SK-N-SH treated with all-trans-retinoic acid at 6 μM for 48 hours (cell line): Measurements from ENCODE around the gene HIKESHI.

ENCODE experiments used
- ATAC-seq: fragments of 200-7000 bp; cut with Tn5 transposase; 3 replicates; pipeline ENCODE4 v1.9.1; 2020; ENCODE audit warnings: mild to moderate bottlenecking, moderate library complexity
- BACH2 ChIP-seq: fragments of 250-450 bp; sonication (Bioruptor Pico); IDR thresholded peaks from 2 replicates; pipeline ENCODE4 v1.9.0; 2021; ENCODE audit warnings: mild to moderate bottlenecking, borderline replicate concordance
- CREB5 ChIP-seq: fragments of 250-450 bp; sonication (Bioruptor Pico); IDR thresholded peaks from 2 replicates; pipeline ENCODE4 v1.5.1; 2020; ENCODE audit warnings: low read depth, mild to moderate bottlenecking, moderate library complexity
- CSDC2 ChIP-seq: fragments of 250-450 bp; sonication (Bioruptor Pico); IDR thresholded peaks from 2 replicates; pipeline ENCODE4 v1.5.0; 2020; ENCODE audit warnings: mild to moderate bottlenecking, moderate library complexity
- ESRRG ChIP-seq: fragments of 250-450 bp; sonication (Bioruptor Pico); IDR thresholded peaks from 2 replicates; pipeline ENCODE4 v1.6.1; 2021; ENCODE audit warnings: mild to moderate bottlenecking
- GLIS3 ChIP-seq: fragments of 250-450 bp; sonication (Bioruptor Pico); IDR thresholded peaks from 2 replicates; pipeline ENCODE4 v1.5.0; 2020; ENCODE audit warnings: mild to moderate bottlenecking, moderate library complexity
- ISL1 ChIP-seq: fragments of 250-450 bp; sonication (Bioruptor Pico); IDR thresholded peaks from 2 replicates; pipeline ENCODE4 v2.1.2; 2022; ENCODE audit warnings: mild to moderate bottlenecking, moderate library complexity
- OSR1 ChIP-seq: fragments of 250-450 bp; sonication (Bioruptor Pico); IDR thresholded peaks from 2 replicates; pipeline ENCODE4 v1.8.0; 2022; ENCODE audit warnings: moderate library complexity, mild to moderate bottlenecking, inconsistent platforms
- POU6F1 ChIP-seq: fragments of 250-450 bp; sonication (Bioruptor Pico); IDR thresholded peaks from 2 replicates; pipeline ENCODE4 v1.8.0; 2021; ENCODE audit warnings: low read depth, mild to moderate bottlenecking, moderate library complexity, borderline replicate concordance
- PPARA ChIP-seq: fragments of 250-450 bp; sonication (Bioruptor Pico); IDR thresholded peaks from 2 replicates; pipeline ENCODE4 v1.5.0; 2020; ENCODE audit warnings: mild to moderate bottlenecking, borderline replicate concordance
- RARB ChIP-seq: fragments of 250-450 bp; sonication (Bioruptor Pico); IDR thresholded peaks from 2 replicates; pipeline ENCODE4 v1.8.0; 2021; ENCODE audit warnings: mild to moderate bottlenecking, moderate library complexity
- SNAI2 ChIP-seq: fragments of 250-450 bp; sonication (Bioruptor Pico); IDR thresholded peaks from 2 replicates; pipeline ENCODE4 v1.5.0; 2020; ENCODE audit warnings: mild to moderate bottlenecking, moderate library complexity
- TCF4 ChIP-seq: fragments of 250-450 bp; sonication (Bioruptor Pico); IDR thresholded peaks from 2 replicates; pipeline ENCODE4 v1.8.0; 2021; ENCODE audit warnings: mild to moderate bottlenecking, moderate library complexity, borderline replicate concordance
- ZFP3 ChIP-seq: fragments of 250-450 bp; sonication (Bioruptor Pico); IDR thresholded peaks from 2 replicates; pipeline ENCODE4 v1.5.0; 2020; ENCODE audit warnings: mild to moderate bottlenecking, moderate library complexity
- ZFP30 ChIP-seq: fragments of 450-650 bp; formaldehyde crosslinking; IDR thresholded peaks from 2 replicates; pipeline ENCODE4 v1.5.0; 2022; ENCODE audit warnings: mild to moderate bottlenecking, moderate library complexity
- ZNF565 ChIP-seq: fragments of 450-650 bp; formaldehyde crosslinking; conservative IDR thresholded peaks from 2 replicates; pipeline ENCODE4 v1.5.0; 2020; ENCODE audit warnings: low read depth, mild to moderate bottlenecking, moderate library complexity
- ZNF8 ChIP-seq: fragments of 450-650 bp; formaldehyde crosslinking; IDR thresholded peaks from 2 replicates; pipeline ENCODE4 v1.5.0; 2020; ENCODE audit warnings: mild to moderate bottlenecking, moderate library complexity
- TF ChIP-seq, protein P1 (sequence below): fragments of 250-450 bp; sonication (Bioruptor Pico); IDR thresholded peaks from 2 replicates; pipeline ENCODE4 v1.5.1; 2021; ENCODE audit warnings: mild to moderate bottlenecking, moderate library complexity
- TF ChIP-seq, protein P2 (sequence below): fragments of 250-450 bp; sonication (Bioruptor Pico); IDR thresholded peaks from 2 replicates; pipeline ENCODE4 v1.5.0; 2020; ENCODE audit warnings: mild to moderate bottlenecking, moderate library complexity

The HIKESHI gene

DNA sequence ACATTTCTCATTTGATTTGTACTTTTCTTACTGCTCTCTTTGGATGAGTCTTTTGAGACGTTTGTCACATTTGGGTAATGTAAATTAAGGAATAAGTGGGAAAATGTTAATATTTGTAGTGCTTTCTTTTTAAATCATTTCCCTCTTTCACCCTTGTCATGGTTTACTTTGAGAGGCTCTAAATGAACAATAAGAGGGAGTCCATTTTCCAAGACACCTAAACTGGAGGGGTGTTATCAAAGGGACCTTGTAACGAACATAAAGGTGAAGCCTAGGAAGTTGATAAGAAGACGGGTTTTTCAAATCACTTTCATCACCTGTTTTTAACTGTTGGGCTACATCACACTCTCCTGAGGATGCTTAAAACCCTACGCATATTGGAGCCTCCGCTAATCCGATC, 45.4 kb upstream of the HIKESHI start:
- ATAC-seq = no peak
- TF ChIP-seq GLIS3 (CRISPR knock-in tag) (no peak), ZFP3 (CRISPR knock-in tag) (no peak), SNAI2 (CRISPR knock-in tag) (no peak), CREB5 (CRISPR knock-in tag) (no peak), ZNF565 (CRISPR knock-in tag) (no peak), ZNF8 (CRISPR knock-in tag) (no peak)
- TF ChIP-seq, protein P1, sequence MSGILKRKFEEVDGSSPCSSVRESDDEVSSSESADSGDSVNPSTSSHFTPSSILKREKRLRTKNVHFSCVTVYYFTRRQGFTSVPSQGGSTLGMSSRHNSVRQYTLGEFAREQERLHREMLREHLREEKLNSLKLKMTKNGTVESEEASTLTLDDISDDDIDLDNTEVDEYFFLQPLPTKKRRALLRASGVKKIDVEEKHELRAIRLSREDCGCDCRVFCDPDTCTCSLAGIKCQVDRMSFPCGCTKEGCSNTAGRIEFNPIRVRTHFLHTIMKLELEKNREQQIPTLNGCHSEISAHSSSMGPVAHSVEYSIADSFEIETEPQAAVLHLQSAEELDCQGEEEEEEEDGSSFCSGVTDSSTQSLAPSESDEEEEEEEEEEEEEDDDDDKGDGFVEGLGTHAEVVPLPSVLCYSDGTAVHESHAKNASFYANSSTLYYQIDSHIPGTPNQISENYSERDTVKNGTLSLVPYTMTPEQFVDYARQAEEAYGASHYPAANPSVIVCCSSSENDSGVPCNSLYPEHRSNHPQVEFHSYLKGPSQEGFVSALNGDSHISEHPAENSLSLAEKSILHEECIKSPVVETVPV (CRISPR knock-in tag) = no peak
- TF ChIP-seq, protein P2, sequence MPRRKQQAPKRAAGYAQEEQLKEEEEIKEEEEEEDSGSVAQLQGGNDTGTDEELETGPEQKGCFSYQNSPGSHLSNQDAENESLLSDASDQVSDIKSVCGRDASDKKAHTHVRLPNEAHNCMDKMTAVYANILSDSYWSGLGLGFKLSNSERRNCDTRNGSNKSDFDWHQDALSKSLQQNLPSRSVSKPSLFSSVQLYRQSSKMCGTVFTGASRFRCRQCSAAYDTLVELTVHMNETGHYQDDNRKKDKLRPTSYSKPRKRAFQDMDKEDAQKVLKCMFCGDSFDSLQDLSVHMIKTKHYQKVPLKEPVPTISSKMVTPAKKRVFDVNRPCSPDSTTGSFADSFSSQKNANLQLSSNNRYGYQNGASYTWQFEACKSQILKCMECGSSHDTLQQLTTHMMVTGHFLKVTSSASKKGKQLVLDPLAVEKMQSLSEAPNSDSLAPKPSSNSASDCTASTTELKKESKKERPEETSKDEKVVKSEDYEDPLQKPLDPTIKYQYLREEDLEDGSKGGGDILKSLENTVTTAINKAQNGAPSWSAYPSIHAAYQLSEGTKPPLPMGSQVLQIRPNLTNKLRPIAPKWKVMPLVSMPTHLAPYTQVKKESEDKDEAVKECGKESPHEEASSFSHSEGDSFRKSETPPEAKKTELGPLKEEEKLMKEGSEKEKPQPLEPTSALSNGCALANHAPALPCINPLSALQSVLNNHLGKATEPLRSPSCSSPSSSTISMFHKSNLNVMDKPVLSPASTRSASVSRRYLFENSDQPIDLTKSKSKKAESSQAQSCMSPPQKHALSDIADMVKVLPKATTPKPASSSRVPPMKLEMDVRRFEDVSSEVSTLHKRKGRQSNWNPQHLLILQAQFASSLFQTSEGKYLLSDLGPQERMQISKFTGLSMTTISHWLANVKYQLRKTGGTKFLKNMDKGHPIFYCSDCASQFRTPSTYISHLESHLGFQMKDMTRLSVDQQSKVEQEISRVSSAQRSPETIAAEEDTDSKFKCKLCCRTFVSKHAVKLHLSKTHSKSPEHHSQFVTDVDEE (CRISPR knock-in tag) = no peak

DNA sequence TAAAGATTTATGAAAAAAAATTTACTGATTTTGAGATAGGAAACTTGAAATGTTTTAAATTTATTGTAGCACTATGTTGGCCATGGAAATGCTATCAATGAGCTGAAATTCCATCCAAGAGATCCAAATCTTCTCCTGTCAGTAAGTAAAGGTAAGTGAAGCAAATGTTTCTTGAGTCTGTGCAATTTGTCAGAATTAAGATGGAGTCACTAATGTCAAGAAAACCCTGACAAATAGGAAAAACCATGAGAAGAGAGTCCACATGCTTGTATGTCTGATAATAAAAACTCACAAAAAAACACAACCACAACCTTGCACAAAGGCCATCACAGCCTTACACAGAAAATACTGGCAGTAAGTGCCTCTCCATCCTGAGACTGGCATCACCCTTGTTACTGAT, 44.6 kb upstream of the HIKESHI start:
- ATAC-seq = no peak
- TF ChIP-seq CSDC2 (peak; percentile 95), PPARA (no peak), OSR1 (no peak), SNAI2 (CRISPR knock-in tag) (peak; percentile 91; the same call in 1 of the 2 replicates)

GRCh38 chr11:86259730-86260129, 42.3 kb upstream of the HIKESHI start:
- no peak for ATAC-seq
- TF ChIP-seq BACH2 (CRISPR knock-in tag) (no peak), ZFP3 (CRISPR knock-in tag) (no peak), POU6F1 (CRISPR knock-in tag) (no peak), ZFP30 (CRISPR knock-in tag) (no peak), ESRRG (no peak), GLIS3 (CRISPR knock-in tag) (no peak), ZNF565 (CRISPR knock-in tag) (no peak), CSDC2 (no peak), SNAI2 (CRISPR knock-in tag) (no peak), RARB (CRISPR knock-in tag) (no peak)
- TF ChIP-seq, protein P1 (CRISPR knock-in tag) = no peak
- TF ChIP-seq, protein P2 (CRISPR knock-in tag) = no peak

DNA sequence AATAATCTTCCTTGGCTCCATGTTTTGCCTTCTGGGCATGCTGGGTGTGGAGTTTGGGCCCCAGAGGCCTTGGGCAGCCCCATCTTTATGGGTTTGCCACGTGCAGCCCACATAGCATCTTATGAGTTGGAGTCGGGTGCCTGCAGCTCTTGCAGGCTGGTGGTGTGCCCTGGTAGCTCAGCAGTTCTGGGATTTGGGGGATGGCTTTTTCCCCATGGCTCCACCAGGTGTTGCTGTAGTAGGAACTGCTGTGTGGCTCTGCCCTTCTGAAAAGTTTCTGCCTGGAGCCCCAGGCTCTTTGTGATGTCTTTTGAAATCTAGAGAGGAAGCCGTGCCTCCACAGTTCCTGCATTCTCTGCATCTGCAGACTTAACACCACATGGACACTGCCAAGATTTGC, 40.7 kb upstream of the HIKESHI start:
- ATAC-seq = no peak
- no peak for TF ChIP-seq ZNF8 (CRISPR knock-in tag)
- no peak for TF ChIP-seq TCF4 (CRISPR knock-in tag)
- no peak for TF ChIP-seq OSR1
- no peak for TF ChIP-seq ISL1
- TF ChIP-seq BACH2 (CRISPR knock-in tag) = no peak
- TF ChIP-seq ZNF565 (CRISPR knock-in tag) = no peak
- TF ChIP-seq CREB5 (CRISPR knock-in tag) = no peak
- TF ChIP-seq CSDC2 = no peak
- TF ChIP-seq PPARA = no peak
- TF ChIP-seq, protein P1 (CRISPR knock-in tag) = no peak
